ENCODE results near the gene TNS1.
A peak's percentile ranks its signal among the peaks of the same experiment; 100 is the strongest.
"Not testable (repeated sequence)": the region's sequence is repeated elsewhere in the genome, so short reads cannot be mapped to it uniquely, and the experiment has no call there.

TNS1 gene

DNA sequence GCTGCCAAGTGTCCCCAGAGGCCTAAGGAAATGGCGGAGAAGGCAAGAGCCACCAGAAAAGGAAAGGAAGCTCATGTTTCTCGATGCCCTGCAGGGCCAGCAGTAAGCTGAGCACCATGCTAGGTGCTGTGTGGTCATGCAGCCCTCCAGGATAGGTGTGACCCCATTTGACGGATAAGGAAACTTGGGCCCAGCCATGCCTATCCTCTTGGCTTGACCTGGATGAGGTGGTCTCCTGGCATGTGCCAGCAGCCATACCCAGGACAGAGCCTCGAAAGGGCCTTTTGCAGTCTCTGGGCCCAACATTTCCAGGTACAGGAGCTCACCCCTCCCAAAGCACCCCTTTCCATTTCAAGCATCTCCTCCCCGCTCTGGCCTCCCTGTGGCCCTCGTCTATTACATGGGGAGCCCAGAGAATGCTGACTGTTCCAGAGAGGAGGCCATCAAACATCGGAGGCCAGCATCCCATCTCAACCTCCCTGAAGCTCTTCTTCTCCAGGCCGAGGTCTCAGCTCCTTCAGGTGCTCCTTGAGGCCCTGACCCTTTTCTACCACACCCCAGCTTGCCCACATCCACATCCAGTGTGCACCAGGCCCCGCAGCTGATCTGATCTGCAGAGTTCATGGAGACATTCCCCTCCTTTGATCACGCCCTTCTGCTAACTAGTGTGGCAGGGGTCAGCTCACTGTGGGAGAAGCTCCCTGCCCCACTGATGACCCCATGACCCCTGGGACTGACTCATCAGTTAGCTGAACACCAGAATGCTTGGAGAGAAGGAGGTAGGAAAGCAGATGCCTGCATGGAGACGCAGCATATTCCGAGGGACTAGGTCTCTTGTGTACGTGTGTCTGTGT lies 208.4 kb downstream of the TNS1 start:
- intact Hi-C loops (cut with DNase I), result loop anchor here (5.0 kb wide), 1 partner anchor 193 kb away; no protein-coding TSS in a partner anchor
- peak in 1 of 42 donors; percentile 10 for DNase-seq

DNA sequence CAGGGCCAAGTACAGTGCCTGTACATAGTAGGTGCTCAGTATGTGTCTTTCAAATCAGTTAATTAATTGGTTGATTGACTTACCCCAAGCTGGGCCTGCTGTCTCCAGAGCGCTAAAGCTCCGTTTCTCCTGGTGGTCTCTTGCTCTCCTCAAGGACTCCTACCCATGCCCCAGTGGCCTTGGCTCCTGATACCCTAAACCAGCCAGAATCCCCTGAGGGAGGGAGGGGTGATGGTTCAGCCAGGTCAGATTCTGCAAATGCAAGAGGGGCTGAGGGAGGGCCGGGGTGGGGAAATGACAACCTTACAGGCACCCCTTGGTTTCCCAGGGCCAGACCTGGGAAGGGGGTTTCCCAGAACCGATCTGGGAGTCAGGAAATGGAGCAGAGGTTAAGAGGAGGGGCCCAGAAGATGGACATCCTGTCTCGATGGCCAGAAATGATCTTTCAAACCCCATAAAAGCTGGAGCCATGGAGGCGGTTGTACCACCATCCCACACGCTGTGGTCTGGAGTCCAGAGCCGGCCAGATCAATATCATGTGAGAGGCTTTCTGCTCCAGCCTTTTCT lies 209.1 kb downstream of the TNS1 start:
- DNase-seq, result peak in 2 of 42 donors; percentile 6 to 16
- intact Hi-C loops (cut with DNase I), result loop anchor here (5.0 kb wide), 1 partner anchor 194 kb away; no protein-coding TSS in a partner anchor

DNA sequence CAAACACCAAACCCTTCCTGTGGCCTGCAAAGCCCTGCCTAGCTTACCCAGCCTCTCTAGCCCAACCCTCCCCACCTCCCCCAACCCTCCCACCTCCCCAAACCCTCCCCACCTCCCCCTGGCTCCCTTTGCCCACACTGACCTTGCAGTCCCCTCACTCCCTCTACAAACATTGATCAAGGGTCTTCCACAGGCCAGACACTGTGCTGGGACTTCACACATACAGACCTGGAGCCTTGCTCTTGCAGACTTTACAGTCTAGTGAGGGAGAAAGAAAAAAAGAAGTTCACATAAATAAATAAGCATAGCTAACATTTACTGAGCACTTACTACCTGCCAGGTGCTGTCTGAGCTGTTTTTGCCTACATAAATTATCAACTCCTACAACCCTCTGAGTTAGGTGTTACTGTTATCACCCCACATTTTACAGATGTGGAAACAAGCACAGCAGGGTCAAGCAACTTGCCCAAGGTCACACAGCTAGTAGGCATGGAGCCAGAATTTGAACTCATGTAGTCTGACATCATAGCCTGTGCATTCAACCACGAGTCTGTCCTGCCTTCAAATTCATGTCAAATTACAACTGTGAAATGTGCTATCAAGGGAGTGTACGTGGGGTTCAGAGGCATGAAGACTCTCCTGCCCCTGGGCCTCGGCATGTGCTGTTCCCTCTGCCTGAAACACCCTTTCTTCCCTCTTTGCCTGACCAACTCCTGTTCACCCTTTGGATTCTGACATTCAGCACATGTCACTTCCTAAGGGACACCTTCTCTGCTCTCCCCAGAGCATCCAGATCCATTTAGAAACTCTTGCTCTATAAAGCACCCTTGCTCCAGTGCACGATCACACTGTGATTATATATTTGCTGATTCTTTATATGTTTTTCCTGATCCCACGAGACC lies 209.9 kb downstream of the TNS1 start:
- intact Hi-C loops (cut with DNase I), result loop anchor here (5.0 kb wide), 1 partner anchor 194 kb away; no protein-coding TSS in a partner anchor
- peak in 2 of 42 donors; percentile 3 to 15 for DNase-seq

DNA sequence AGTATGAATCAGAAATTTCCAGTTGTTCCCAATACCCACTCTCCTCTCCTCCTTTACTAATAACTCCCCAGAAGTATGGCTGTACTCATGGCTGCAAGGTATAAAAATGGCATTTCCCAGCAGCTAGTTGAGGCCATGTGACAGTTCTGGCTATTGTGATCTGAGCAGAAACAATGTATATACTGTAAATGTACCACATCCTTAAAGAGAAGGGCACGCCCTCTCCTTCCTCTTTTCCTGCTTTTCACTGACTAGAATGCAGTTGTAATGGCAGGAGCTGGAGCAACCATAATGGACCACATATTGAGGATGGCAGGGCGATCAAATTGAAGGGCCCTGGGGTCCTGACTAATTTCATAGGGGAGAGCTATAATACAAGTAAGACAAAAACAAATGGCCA lies 211.2 kb downstream of the TNS1 start:
- intact Hi-C loops (cut with DNase I), result loop anchor here (5.0 kb wide), 1 partner anchor 196 kb away; no protein-coding TSS in a partner anchor
- DNase-seq, result no peak

DNA sequence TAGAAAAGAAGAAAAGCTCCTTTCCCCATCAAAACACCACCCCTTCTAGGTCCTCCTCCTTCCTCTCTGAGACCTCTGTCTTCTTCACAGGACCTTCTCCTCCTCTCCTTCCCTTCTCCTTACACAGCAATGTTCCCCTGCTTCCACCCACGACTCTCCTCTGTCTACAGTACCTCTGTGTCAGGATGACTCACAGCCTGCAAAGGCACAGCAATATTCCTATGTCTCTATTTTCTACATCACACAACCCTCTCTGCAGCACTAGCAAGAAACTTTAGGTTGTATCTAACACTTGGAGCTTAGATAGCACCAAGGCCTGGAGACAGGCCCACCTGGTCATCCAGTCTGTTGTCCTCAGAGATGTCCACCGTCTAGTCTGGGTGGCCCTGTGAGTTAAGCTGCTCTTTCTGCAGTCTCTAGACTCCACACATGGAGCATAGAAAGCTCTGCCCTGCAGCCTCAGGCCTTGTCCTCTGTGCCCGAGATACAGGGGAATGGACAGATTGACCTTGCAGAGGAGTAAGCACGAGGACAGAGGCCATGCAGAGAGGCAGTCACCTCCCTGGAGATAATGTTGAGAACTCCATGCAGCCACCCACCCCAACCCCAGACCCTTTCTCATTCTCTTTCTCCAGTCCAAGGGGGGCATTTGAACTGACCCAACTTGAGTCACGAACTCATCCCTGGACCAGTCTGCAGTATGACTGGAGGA lies 212.0 kb downstream of the TNS1 start:
- intact Hi-C loops (cut with DNase I), result loop anchor here (5.0 kb wide), 1 partner anchor 196 kb away; no protein-coding TSS in a partner anchor
- DNase-seq, result peak in 33 of 42 donors; percentile 21 to 94 (median 68)

DNA sequence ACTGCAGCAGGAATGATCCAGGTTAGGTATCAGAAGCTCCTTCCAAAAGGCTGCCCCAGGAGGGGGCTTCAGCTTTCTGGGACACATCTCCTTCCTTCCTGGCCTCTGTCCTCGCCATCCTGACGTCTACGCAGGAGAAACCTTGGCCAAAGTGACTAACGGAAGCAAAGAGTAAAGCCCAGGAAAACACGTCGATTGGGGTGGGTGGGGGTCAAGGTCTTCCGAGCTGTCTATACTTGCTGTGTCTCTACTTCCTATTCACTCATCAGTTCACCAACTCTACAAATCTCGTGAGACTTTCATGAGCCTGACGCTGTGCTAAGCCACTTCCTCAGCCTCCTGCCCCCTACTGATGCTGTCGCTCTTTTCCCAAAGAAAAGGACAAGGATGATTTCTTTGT lies 212.6 kb downstream of the TNS1 start:
- intact Hi-C loops (cut with DNase I), result loop anchor here (5.0 kb wide), 1 partner anchor 197 kb away; no protein-coding TSS in a partner anchor
- DNase-seq, result no peak

DNA sequence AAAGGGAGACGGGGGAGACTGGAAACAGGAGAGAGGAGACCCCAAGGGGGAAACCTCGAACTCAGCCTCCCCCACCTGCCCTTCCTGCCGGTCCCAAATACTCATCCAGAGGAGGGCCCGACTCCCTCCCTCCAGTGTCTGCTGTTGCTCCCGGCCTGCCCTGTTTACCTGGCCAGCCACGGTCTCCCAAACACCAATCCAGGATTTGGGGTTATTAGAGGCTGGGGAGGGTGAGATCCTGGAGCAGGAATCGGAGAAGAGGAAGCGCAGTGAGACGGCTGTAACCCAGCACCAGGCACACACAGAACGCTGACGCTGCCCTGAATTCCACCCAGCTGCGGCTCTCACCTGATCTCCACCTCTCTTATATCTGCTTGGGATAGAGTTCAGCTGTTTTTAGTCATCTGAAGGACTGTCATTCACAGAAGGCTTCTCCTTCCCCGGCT lies 213.0 kb downstream of the TNS1 start:
- peak in 27 of 42 donors; percentile 38 to 79 (median 58) for DNase-seq

DNA sequence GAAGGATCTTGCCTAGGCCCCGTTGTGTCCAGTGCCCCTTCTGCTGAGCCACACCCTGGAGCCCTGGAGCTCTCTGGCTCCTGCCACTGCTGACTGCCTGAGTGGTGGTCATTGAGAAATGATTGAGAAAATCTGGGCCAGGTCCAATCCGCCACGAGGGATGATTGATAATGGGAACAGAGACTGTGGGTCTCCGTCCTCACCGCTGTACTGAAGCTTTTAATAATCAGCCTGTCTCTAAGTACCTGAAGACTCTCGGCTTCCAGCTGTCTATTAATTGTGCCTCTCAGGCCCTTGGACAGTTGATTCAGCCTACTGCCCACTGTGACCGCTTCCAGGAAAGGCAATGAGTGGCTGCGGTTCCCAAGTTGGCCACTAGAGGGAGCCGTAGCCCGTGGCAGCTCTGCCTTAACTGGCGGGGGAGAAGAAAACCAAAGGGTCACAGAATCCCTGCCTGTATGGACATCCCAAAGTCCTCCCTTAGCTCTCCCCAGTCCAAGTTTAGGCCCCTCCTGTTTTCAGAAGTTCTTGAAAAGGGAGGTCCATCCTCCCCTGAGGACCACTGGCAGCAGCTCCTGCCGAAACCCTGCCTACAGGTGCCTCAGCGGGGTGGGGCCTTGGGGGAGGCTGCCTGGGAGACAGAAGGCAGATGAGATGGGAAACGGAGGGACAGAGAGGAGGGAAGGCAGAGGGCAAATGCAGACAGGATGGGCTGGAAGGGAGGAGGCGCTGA lies 213.6 kb downstream of the TNS1 start:
- DNase-seq, result peak; percentile 69 to 96 (median 89)
- intact Hi-C loops (cut with DNase I), result loop anchor here (2.0 to 10.0 kb wide), 2 partner anchors 98 to 276 kb away; partner anchors contain the start of gene RUFY4

More for the DNA sequence above, 213.0 kb downstream of the TNS1 start:
- intact Hi-C loops (cut with DNase I), result loop anchor here (2.0 to 10.0 kb wide), 3 partner anchors 97 to 275 kb away; partner anchors contain the start of gene RUFY4

DNA sequence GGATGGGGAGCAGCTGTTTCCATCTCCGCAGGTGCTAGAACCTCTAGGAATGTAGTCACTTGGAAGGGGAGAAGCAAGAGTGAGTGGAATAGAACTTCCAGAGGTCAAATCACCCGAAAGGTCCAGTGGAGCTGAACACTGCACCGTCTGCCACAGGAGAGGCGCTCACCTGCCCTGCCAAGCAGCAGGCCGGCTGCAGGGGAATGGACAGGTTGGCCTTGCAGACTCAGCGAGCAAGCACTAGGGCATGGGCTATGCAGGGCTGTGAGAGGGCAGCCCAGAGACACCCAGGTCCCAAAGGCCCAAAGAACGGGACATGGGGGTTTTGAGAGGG lies 214.2 kb downstream of the TNS1 start:
- intact Hi-C loops (cut with DNase I), result loop anchor here (2.0 to 10.0 kb wide), 2 partner anchors 98 to 276 kb away; partner anchors contain the start of gene RUFY4
- no peak for DNase-seq

DNA sequence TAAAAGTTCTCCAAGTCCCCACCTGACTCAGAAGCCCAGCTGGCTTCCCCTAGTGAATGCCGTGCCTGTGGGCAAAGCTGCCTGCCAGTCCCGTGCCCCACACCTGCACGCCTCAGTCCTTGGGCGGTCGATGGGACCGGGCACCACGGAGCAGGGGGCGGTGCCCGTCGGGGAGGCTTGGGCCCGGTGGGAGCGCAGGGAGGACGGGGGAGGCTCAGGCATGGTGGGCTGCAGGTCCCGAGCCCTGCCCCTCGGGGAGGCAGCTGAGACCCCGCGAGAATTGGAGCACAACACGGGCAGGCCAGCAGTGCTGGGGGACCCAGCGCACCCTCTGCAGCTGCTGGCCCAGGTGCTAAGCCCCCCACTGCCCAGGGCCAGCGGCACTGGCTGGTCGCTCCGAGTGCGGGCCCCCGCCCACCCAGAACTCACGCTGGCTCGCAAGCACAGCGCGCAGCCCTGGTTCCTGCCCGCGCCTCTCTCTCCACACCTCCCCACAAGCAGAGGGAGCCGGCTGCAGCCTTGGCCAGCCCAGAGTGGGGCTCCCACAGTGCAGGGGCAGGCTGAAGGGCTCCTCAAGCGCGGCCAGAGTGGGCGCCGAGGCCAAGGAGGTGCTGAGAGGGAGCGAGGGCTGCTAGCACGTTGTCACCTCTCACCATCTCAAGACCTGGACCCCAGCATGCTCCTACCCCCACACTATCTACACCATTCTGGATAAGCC lies 215.5 kb downstream of the TNS1 start:
- intact Hi-C loops (cut with DNase I), result loop anchor here (10.0 kb wide), 1 partner anchor 277 kb away; the partner anchor contains the start of gene RUFY4
- no peak for DNase-seq

DNA sequence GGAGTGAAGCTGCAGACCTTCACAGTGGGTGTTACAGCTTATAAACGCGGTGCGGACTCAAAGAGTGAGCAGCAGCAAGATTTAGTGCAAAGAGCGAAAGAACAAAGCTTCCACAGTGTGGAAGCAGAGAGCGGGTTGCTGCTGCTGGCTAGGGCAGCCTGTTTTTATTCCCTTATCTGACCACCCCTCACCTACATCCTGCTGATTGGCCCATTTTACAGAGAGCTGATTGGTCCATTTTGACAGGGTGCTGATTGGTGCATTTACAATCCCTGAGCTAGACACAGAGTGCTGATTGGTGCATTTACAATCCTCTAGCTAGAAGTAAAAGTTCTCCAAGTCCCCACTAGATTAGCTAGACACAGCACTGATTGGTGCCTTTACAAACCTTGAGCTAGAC lies 216.2 kb downstream of the TNS1 start:
- DNase-seq, result not testable (repeated sequence)
- intact Hi-C loops (cut with DNase I), result loop anchor here (10.0 kb wide), 1 partner anchor 278 kb away; the partner anchor contains the start of gene RUFY4

DNA sequence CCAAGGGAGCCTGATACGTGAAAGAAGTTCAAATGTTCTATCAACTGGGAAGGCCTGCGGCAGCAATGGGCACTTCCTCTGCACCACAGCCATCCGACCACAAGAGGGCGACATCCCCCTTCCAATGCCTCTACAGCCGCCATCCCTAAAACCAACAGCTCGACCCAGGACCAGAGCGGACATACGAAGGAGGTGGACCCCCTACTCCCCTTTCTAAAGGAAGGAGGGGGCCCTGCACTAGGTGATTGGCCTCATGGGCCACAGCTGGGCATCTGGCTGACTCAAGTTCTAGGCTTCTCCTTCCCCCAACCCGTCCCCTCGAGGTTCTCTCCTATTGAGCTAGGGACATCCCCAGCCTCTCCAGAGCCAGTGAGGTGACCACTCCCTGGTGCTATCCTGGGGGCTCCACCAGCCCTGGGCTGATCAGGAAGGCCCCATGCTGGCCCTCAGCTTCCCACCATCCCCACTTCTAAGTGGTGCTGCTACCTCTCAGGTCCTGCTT lies 217.2 kb downstream of the TNS1 start:
- intact Hi-C loops (cut with DNase I), result loop anchor here (2.0 to 10.0 kb wide), 2 partner anchors 249 to 279 kb away; partner anchors contain the start of gene RUFY4
- DNase-seq, result peak; percentile 58 to 95 (median 86)

DNA sequence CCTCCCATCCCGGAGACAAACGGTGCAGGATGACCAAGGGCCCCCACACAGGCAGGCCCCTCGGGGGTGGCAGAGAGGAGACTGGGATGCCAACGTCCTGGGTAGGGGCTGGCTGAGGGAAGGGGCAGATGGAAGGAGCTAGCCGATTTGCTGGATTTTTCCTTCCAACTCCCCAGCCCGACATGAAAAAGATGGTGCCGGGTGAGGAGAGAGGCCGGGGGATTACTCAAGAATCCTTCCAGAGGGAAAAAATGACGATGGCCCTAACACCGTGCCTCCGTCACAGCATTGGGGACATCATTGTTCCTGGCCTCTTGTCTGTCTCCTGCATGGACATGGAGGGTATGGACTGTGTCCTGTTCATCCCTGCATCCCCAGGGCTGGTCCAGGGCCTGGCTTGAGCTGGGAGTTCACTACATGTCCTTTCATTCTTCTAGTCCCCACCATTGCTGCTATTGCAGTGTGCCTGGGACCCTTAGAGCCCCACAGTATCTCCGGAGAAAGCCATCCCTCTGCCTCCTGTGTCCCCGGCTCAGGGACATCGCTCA lies 217.7 kb downstream of the TNS1 start:
- intact Hi-C loops (cut with DNase I), result loop anchor here (2.0 to 10.0 kb wide), 2 partner anchors 250 to 280 kb away; partner anchors contain the start of gene RUFY4
- DNase-seq, result no peak

DNA sequence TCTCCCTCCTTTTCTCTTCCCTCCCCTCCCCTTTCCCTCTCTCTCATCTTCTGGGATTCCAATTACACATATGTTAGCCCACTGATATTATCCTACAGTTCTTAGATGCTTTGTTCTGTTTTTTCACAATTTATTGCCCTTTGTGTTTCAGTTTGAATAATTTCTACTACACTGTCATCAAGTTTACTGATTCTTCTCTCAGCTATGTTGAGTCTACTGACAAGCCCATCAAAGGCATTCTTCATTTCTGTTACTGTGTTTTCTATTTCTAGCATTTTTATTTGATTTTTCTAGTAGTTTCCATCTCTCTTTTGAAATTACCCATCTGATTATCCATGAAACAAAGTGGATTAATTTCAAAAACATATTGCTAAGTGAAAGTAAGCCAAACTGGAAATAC lies 219.6 kb downstream of the TNS1 start:
- no peak for DNase-seq
- intact Hi-C loops (cut with DNase I), result loop anchor here (10.0 kb wide), 1 partner anchor 282 kb away; the partner anchor contains the start of gene RUFY4

DNA sequence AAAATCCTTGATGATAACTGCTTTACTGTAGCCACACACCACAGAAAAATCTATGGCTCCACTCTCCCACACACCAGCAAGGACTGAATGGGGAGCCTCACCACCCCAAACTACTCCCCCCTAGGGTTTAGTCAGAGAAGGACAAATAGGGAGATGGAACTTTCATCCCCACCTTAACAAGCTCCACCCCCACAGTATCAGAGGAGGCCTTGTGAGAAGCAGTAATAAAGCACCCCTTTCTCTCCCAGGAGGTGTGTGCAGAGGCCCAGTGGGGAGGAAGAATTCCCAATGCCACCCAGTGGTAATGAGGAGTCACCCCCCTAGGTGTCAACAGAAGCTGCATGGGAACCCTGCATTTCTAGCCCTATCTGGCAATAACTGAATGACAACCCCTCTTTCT lies 224.9 kb downstream of the TNS1 start:
- no peak for DNase-seq
- intact Hi-C loops (cut with DNase I), result no loop called here

DNA sequence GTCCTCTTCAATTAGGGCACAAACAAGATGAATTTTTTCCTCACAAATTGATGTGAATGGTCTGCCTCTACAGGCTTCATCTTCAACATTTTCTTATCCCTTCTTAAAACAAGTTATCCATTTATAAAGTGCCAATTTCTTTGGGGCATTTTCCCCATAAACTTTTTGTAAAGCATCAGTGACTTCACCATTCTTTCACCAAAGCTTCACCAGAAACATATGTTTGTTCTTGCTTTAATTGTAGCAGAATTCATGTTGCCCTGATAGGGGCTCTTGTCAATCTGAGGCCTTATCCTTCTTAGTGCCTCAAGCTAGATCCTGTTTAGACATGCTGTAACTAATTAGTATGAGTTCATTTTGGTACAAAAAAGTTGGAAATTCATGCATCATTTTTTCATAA lies 226.2 kb downstream of the TNS1 start:
- intact Hi-C loops (cut with DNase I), result no loop called here
- DNase-seq, result no peak

Data from head of caudate nucleus (tissue), 42 donors.